ENCODE results near the gene TFG. TPM values are rescaled to one million over a fixed set of nuclear protein-coding genes. Genes with fewer than 3 reads are reported as not detected.

Gene TFG
- total RNA-seq, 1 donor from 2014 or later = 59.6 TPM

DNA sequence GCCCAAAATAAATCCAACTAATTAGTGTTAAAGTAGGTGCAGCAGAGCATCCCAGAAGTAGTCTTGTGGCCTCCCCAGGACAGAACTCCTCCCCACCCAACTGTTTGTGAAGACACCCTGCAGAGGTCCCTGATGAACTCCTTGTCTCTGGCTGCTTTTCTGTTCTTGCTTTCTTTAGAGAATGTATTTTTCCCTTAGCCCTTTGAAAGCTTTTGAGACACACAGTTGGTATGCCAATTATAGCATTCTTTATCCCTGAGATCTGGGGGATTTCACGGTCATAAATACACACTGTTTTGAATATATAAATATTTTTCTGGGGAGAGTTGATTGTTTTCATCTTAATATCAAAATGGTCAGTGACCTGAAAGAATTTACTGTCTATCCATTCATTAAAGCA is 9.8 kb downstream of the TFG start:
- intact Hi-C loops (cut with DNase I) = no loop called here
- Histone ChIP-seq H3K36me3 (peaks cover 60% of the 10 kb centered on the region), H3K4me3 (no peak overlapping the region), H3K27me3 (no peaks in the 10 kb centered on the region), H3K9me3 (no peaks in the 10 kb centered on the region), H3K4me1 (no peaks in the 10 kb centered on the region), H3K27ac (no peak overlapping the region)
- TF ChIP-seq, protein P1, sequence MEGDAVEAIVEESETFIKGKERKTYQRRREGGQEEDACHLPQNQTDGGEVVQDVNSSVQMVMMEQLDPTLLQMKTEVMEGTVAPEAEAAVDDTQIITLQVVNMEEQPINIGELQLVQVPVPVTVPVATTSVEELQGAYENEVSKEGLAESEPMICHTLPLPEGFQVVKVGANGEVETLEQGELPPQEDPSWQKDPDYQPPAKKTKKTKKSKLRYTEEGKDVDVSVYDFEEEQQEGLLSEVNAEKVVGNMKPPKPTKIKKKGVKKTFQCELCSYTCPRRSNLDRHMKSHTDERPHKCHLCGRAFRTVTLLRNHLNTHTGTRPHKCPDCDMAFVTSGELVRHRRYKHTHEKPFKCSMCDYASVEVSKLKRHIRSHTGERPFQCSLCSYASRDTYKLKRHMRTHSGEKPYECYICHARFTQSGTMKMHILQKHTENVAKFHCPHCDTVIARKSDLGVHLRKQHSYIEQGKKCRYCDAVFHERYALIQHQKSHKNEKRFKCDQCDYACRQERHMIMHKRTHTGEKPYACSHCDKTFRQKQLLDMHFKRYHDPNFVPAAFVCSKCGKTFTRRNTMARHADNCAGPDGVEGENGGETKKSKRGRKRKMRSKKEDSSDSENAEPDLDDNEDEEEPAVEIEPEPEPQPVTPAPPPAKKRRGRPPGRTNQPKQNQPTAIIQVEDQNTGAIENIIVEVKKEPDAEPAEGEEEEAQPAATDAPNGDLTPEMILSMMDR (IDR thresholded peaks at IDR 0.05) = no peak
- DNase-seq (no peak), ATAC-seq (no peak)

DNA sequence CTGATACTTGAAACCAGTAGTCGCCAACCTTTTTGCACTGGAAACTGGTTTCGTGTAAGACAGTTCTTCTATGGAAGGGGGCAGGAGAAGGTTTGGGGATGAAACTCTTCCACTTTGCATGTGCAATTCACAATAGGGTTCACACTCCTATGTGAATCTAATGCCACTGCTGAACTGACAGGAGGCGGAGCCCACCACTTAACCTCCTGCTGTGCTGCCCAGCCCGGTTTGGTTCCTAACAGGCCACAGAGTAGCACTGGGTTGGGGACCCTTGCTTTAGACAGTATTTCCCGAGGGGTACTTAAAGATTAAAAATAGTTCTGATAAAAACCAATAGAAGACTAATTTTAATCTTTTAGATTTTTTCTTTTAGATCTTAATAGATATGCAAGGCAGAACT is 11.1 kb downstream of the TFG start:
- H3K9me3 ChIP-seq = no peaks in the 10 kb centered on the region
- H3K27me3 ChIP-seq = no peaks in the 10 kb centered on the region
- intact Hi-C loops (cut with DNase I) = no loop called here
- no peaks in the 10 kb centered on the region for H3K4me1 ChIP-seq
- ATAC-seq = no peak
- no peak for DNase-seq
- H3K27ac ChIP-seq = no peak overlapping the region
- no peak overlapping the region for H3K4me3 ChIP-seq
- TF ChIP-seq, protein P1 (IDR thresholded peaks at IDR 0.05) = no peak
- H3K36me3 ChIP-seq = peaks cover 56% of the 10 kb centered on the region

DNA sequence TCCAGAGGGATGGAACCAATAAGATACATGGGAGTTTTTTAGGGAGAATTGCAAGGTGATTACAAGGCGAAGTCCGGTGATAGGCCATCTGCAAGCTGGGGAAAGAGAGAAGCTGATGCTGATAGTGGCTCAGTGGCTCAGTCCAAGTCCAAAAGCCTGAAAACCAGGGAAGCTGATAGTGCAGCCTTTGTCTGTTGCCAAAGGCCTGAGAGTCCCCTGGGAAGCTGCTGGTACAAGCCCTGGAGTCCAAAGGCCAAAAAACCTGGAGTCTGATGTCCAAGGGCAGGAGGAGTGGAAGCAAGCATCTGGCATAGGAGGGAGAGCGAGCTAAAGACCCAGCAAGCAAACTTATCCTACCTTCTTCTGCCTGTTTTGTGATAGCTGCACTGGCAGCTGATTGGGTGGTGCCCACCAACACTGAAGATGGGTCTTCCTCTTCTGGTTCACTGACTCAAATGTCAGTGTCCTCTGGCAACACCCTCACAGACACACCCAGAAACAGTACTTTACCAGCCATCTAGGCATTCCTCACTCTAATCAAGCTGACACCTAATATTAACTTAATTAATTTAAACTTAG is 16.7 kb downstream of the TFG start:
- DNase-seq = no peak
- H3K4me1 ChIP-seq = no peaks in the 10 kb centered on the region
- H3K27ac ChIP-seq = no peak overlapping the region
- peaks cover 69% of the 10 kb centered on the region for H3K36me3 ChIP-seq
- ATAC-seq = no peak
- H3K9me3 ChIP-seq = no peaks in the 10 kb centered on the region
- intact Hi-C loops (cut with DNase I) = no loop called here
- no peaks in the 10 kb centered on the region for H3K27me3 ChIP-seq
- TF ChIP-seq, protein P1 (IDR thresholded peaks at IDR 0.05) = no peak
- H3K4me3 ChIP-seq = no peak overlapping the region

DNA sequence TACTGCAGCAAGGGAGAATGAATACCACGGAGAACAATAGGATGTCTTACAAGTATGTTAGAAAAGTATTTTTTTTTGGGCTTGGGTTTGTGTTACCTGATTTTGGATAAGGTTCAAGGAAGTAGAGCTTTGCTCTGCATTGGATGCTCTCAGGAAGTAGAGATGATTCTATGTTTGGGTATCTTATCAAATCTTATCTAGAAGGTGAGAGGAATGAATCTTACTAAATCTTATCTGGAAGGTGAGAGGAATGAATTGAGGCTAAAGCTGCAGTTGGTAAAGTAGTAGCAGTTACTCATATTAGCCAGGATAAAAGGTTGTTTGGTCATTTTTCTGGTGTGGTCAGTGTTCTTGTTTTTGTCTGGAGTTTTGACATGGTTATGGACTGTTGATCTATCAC is 17.4 kb downstream of the TFG start:
- DNase-seq = no peak
- Histone ChIP-seq H3K36me3 (peaks cover 64% of the 10 kb centered on the region), H3K4me3 (no peak overlapping the region), H3K27me3 (no peaks in the 10 kb centered on the region), H3K9me3 (no peaks in the 10 kb centered on the region), H3K27ac (no peak overlapping the region), H3K4me1 (no peaks in the 10 kb centered on the region)
- ATAC-seq = no peak
- intact Hi-C loops (cut with DNase I) = no loop called here
- TF ChIP-seq, protein P1 (IDR thresholded peaks at IDR 0.05) = no peak

DNA sequence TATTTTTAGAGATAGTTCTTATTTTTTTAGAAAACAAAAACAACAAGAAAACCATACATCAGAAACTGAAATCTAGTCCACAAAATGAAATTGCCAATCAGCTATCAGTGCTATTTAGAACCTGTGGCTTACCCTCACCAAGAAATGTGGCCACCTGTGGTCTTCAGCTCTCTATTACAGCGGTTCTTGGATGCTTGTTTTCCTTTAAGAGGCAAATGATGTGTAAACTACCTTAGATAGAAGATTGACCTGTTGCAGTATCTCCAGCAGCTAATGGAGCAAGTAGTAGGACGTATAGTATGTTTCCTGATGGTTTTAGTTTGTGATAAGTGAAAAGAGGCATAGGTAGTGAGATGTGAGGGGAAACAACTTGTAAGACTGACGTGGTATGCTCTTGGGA is 21.2 kb downstream of the TFG start:
- no peak overlapping the region for H3K4me3 ChIP-seq
- no peak for ATAC-seq
- no peak overlapping the region for H3K27ac ChIP-seq
- H3K36me3 ChIP-seq = peaks cover 74% of the 10 kb centered on the region
- DNase-seq = no peak
- intact Hi-C loops (cut with DNase I) = no loop called here
- H3K27me3 ChIP-seq = no peaks in the 10 kb centered on the region
- TF ChIP-seq, protein P1 (IDR thresholded peaks at IDR 0.05) = no peak
- H3K4me1 ChIP-seq = no peaks in the 10 kb centered on the region
- no peaks in the 10 kb centered on the region for H3K9me3 ChIP-seq

DNA sequence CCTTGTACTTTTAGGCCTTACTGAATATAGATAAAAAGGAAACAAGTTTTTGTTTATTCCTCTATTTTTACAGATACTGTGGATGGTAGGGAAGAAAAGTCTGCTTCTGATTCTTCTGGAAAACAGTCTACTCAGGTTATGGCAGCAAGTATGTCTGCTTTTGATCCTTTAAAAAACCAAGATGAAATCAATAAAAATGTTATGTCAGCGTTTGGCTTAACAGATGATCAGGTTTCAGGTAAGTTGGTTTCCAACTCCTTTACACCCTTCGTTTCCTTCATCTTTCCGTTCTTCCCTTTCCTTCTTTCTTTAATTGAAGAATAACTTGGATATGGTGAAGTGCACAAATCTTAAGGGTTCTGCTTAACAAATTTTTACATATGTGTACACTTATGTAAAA is 23.1 kb downstream of the TFG start:
- DNase-seq (no peak), ATAC-seq (no peak)
- intact Hi-C loops (cut with DNase I) = no loop called here
- H3K4me3 ChIP-seq = no peak overlapping the region
- TF ChIP-seq, protein P1 (IDR thresholded peaks at IDR 0.05) = no peak
- no peak overlapping the region for H3K27ac ChIP-seq
- H3K9me3 ChIP-seq = no peaks in the 10 kb centered on the region
- H3K4me1 ChIP-seq = no peaks in the 10 kb centered on the region
- H3K36me3 ChIP-seq = peaks cover 84% of the 10 kb centered on the region
- H3K27me3 ChIP-seq = no peaks in the 10 kb centered on the region

Data from upper lobe of right lung (tissue), 1 donor.